Hematopoietic multipotent progenitor cell treated with erythropoietin and hydrocortisone succinate and interleukin-3 and kit ligand, for 17 days (in vitro differentiated cells): ENCODE data around the gene CAV1.
"Not testable (repeated sequence)": the region's sequence is repeated elsewhere in the genome, so short reads cannot be mapped to it uniquely, and the experiment has no call there.

ENCODE experiments used
- DNase-seq: peaks from one replicate; pipeline ENCODE4 v3.0.0-alpha.2; 2015; ENCODE audit warnings: low spot score

The CAV1 gene

GRCh38 chr7:116524609-116525297 lies at the start of gene CAV1:
Gene CAV1 (plus strand): TSS chr7:116525036. CDS start chr7:116525063, 27 bp downstream.
- DNase-seq, result no peak

- no peak for DNase-seq
Observed at GRCh38 chr7:116477625-116478024, 47.2 kb upstream of the CAV1 start.

- DNase-seq, result no peak
Observed at GRCh38 chr7:116478834-116479233, 46.0 kb upstream of the CAV1 start.

- DNase-seq, result no peak
Observed at GRCh38 chr7:116483271-116483942, 41.4 kb upstream of the CAV1 start.

- DNase-seq, result not testable (repeated sequence)
Observed at GRCh38 chr7:116484389-116484788, 40.4 kb upstream of the CAV1 start.

GRCh38 chr7:116487907-116488521 lies 36.8 kb upstream of the CAV1 start:
- no peak for DNase-seq

GRCh38 chr7:116490351-116490750 lies 34.5 kb upstream of the CAV1 start:
- DNase-seq, result no peak

GRCh38 chr7:116491887-116492653 lies 32.8 kb upstream of the CAV1 start:
- DNase-seq, result no peak

GRCh38 chr7:116492654-116493109 lies 32.2 kb upstream of the CAV1 start:
- no peak for DNase-seq

- no peak for DNase-seq
Observed at GRCh38 chr7:116493449-116493848, 31.4 kb upstream of the CAV1 start.

GRCh38 chr7:116494472-116494871 lies 30.4 kb upstream of the CAV1 start:
- DNase-seq, result no peak

- DNase-seq, result no peak
Observed at GRCh38 chr7:116495736-116496135, 29.1 kb upstream of the CAV1 start.

GRCh38 chr7:116496653-116497052 lies 28.2 kb upstream of the CAV1 start:
- DNase-seq, result no peak

- no peak for DNase-seq
Observed at GRCh38 chr7:116497708-116498107, 27.1 kb upstream of the CAV1 start.

- no peak for DNase-seq
Observed at GRCh38 chr7:116499168-116500077, 25.4 kb upstream of the CAV1 start, which contains the start of gene CAV2. Gene CAV2 (plus strand): TSS chr7:116499738. CDS start chr7:116499782, 44 bp downstream.

- DNase-seq, result no peak
Observed at GRCh38 chr7:116500078-116500853, 24.6 kb upstream of the CAV1 start.

GRCh38 chr7:116501425-116502167 lies 23.2 kb upstream of the CAV1 start:
- DNase-seq, result no peak

- DNase-seq, result no peak
Observed at GRCh38 chr7:116502201-116503096, 22.4 kb upstream of the CAV1 start.

GRCh38 chr7:116503835-116504234 lies 21.0 kb upstream of the CAV1 start:
- DNase-seq, result no peak
